ENCODE results near the gene KCTD7.
"Not testable (repeated sequence)": the region's sequence is repeated elsewhere in the genome, so short reads cannot be mapped to it uniquely, and the experiment has no call there.

The KCTD7 gene

DNA sequence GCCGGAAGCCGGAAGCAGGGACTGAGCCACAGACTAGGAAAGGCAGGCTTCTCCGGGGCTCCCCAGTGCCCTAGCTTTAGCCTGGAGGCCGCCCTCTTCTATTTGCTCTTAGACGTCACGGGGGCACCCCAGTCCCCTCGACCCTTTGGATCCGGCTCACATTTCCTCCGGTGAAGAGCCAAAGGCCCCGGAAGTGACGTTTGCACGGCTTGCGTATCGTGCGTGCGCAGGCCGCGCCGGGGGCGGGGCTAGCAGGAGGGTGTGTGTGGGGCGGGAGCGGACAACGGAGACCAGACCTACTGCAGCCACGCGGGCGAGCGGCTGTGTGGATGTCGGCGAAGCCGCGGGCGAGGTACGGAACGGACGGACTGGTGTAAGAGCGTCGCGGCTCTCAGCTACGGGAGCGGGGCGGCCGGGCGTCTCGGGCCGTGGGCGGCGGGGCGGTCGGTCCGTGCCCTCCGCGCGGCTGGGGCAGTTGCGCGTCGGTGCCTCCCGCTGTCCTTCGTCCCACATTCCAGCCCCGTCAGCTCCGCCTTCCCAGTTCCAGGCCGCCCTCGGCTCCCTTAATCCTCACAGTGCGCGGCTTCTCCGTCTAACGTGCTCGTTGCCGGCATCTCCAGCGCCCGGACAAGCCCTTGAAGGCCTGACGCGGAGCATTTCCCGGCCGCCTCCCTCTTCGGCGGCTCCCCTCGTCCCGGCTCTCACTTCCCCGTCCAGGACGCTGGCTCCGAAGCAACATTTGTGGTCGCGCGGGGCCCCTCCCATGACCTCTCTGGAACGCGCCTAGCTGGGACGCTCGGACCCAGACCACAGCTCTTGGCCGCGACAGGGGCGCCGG lies 25.8 kb downstream of the KCTD7 start:
- peak; percentile 98 for DNase-seq (ENCODE audit: low read depth)

DNA sequence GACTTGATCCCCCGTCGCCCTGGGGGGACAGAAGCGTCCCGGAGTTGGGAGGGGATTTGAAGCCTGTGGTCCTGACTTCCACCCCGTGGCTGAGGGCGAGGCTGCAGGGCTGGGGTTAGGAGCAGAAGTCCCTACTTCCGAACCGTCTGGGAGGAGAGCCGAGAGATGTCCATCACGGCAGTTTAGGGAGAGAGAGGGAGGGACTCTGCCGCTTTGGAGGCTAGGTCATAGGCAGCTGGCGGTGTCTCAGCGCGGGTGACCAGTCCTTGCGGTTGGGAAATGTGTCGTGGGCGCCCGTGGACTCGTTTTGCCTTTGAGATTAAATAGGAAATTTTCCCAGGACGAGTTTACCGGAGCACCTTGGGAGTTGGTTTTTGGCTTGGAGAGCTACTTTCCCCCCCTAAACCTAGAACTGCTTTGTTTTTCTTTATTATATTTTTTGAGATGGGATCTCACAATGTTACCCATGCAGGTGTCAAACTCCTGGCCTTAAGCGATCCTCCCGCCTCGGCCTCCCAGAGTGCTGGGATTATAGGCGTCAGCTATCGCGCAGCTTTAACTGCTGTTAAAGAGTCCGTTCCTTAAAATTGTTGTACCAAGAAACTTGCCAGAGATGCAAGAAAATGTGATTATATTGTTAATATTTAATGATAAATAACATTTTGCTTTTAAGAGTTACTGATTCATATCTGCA lies 26.6 kb downstream of the KCTD7 start:
- peak; percentile 72 for DNase-seq (ENCODE audit: low read depth)

DNA sequence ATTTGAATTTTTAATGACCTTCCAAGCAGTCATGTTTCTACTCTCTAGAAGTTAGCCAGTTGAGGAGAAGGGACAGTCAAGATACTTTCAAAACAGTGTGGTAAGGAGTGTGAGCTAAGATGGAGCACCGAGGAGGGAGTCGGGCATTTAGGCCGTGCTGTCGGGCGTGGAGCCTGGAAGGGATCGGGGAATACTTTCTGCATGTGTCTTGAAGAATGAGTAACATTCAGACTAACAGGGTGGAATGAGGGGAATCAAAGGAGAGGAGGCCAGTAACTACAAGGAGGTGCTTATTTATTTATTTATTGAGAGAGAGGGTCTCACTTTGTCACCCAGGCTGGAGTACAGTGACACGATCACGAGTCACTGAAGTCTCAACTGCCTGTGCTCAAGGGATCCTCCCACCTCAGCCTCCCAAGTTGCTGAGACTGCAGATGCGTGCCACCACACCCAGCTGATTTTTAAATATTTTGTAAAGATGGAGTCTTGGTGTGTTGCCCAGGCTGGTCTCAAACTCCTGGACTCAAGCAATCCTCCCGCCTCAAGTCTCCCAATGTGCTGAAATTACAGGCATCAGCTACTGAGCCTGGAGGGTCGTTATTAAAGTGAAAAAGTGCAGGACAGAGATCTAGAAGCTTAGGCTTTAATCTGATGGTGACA lies 27.3 kb downstream of the KCTD7 start:
- DNase-seq (ENCODE audit: low read depth), result peak; percentile 74

DNA sequence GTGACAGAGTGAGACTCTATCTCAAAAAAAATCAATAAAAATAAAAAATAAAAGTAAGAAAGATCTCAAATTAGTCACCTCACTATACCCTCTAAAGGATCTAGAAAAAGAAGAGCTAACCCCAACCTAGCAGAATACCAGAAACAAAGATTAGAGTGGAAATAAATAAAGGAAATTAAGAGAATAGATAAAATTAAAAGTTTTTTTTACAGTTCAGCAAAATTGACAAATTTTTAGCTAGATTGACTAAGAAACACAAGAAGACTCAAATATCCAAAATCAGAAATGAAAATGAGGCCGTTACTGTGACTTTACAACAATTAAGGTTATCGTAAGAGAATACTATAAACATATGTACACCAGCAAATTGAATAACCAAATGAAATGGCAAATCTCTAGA lies 29.1 kb downstream of the KCTD7 start:
- DNase-seq (ENCODE audit: low read depth), result no peak

DNA sequence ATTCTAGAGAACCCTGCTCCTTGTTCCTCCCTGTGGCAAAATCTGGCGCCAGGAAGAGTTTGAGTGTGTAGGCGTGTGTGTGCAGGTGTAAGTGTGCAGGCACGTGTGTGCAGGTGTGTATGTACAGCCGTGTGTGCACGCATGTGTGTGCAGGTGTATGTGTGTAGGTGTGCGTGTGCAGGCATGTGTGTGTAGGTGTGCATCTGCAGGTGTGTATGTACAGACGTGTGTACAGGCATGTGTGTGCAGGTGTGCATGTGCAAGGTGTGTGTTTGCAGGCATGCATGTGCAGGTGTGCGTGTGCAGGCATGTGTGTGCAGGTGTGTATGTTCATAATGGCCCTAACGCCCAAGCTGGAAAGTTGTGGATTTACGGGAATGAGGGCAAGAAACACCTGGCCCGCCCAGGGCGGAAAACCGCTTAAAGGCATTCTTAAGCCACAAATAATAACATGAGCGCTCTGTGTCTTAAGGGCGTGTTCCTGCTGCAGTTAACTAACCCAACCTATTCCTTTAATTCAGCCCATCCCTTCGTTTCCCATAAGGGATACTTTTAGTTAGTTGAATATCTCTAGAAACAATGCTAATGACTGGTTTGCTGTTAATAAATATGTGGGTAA lies 34.1 kb downstream of the KCTD7 start:
- DNase-seq (ENCODE audit: low read depth), result no peak

DNA sequence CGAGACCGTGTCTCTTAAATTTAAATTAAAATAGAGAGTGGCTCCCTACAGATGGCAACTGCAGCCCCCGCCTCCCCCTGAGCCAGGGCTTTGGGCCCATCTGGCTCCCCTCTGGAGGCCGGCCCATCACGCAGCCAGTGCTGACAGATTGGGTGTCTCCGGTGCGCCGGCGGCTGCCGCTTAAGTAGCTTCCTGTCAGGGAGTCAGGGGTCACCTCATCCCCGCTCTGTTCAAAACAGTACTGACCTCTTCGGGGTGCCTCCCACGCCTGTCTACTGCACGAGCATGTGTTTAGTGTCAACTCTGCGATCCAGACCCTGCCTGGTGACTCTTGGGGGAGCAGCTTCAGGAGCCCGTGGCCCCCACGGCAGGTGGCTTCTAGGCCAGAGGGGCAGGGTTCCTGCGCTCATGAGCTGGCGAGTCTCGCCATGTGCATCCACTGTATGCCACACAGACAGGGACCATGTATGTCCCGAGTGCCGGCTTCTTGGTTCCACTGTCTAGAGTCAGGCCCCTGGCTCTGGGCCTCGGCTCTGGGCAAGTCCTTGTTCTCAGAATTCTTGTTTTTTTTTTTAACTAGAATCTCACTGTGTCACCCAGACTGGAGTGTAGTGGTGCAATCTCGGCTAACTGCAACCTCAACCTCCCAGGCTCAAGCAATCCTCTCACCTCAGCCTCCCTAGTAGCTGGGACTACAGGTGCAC lies 36.1 kb downstream of the KCTD7 start:
- no peak for DNase-seq (ENCODE audit: low read depth)

DNA sequence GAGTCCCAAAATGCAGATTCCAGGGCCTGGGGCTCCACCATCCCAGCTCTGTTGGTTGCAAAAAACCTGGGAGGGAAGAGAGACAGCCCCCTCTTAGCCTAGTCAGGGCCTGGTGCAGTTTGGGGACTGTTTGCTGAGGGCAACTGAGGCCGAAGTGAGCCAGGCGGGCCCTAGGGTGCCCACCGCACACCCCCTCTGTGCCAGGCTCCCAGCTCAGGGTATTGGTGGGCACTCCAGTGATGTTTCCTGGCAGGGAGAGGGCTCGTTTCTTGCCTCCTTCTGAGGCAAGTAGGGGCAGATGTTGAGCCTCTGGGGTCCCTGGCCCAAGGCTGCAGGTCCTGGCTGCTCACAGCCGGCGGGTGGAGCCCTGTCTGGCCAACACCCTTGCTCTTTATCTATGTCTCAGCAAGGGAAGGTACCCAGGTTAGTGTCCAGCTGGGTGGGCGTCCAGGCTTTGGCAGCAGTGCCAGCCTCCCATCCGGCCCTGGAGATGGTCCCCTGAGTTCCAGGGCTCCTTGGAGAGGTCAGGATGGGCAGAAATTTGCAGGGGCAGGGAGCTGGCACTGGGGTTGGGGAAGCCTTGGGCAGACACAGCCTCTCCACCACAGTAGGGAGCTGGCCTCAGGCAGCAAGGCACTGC lies 37.8 kb downstream of the KCTD7 start:
- DNase-seq (ENCODE audit: low read depth), result no peak

DNA sequence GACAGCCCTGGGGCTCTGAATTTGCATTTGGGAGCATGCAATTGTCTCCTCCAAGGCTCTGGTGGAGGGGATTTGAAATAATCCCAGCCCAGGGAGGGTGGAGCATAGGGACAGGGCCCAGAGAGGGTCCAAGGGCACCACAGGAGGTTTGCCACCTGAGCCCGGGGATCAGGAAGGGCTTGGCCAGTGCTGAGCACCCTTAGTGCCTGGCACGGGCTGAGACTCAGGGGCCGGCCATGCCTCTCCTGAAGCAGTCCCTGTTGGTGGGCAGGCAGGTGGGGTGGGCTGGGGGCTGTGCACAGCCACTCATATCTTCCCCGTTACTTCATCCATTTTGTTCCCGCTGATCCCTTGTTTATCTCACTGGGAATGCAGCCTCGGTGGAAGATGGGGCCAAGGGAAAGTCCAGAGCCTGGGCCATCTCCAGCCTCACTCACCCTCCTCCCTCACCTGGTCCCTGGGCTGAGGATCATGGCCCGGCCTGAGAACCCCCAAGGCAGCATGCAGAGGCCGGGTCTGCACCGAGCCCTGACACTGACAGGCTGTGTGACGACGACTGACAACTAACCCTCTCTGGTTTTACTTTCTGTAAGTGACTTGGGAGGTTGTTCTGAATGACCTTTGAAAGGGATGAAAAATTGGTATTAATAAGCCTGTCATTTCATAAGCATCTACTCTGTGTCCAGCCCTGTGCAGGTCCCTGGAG lies 38.5 kb downstream of the KCTD7 start:
- no peak for DNase-seq (ENCODE audit: low read depth)

DNA sequence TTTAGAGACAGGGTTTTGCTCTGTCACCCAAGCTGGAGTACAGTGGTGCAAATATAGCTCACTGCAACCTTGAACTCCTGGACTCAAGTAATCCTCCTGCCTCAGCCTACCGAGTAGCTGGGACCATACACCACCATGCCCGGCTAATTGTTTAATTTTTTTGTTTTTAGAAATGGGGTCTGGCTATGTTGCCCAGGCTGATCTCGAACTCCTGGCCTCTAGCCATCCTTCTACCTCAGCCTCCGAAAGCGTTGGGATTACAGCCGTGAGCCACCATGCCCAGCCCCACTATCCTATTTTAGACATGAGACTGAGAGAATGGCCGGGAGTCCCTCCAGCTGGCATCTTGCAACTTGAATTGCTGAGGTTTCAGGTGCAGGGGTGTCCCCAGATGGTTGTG lies 39.4 kb downstream of the KCTD7 start:
- DNase-seq (ENCODE audit: low read depth), result no peak

DNA sequence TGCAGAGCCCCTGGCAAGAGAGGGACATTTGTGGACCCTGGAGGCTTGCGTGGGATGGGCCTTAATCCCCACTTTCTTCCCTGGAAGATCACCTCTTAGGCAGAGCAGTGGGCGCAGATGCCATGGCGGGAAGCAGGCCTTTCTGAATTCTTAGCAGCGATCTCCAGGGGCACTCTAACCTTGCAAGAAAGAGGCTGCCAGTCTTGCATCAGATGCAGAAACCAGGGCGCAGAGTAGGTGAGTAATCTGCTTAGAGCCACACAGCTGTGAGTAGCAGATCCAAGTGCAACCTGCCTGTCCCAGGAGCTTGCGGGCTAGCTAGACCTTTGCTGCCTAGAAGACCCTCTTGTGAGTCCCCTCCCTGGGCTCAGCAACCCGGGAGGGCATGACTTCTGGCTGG lies 40.0 kb downstream of the KCTD7 start:
- no peak for DNase-seq (ENCODE audit: low read depth)

DNA sequence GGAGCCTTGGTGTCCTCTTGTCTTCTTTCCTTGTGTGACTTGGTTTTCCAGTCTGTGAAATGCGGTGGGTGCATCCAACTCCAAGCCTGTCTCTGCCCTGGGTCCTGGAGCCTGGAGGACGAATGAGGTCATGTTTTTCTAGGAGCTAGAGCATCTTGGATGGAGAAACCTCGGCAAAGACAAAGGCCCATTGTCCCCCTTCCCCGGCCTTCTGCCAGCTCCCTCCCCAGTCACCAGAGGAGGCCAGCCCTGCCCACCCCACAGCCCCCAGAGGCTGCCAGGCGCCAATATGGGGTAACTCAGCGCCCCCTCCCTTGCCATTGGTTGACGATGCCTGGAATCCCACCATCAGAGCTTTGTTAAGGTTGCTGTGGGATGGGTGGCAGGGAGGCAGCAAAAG lies 40.4 kb downstream of the KCTD7 start:
- no peak for DNase-seq (ENCODE audit: low read depth)

DNA sequence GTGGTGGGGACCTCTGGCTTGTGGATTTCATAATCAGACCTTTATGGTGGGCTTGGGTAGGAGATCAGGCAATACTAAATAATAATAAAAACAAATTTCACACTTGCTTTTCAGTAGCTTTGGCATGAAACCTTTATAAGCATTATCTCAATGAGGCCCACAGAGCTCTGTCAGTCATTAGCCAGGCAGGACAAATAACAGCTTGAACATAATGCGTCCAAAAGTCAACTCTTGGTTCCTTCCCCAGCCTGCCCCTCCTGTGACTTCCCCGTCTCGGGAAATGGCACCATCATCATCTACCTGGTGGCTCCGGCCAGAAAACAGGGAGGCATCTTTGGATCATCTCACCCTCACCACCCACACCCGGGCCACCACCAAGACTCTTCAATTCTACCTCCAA lies 40.8 kb downstream of the KCTD7 start:
- DNase-seq (ENCODE audit: low read depth), result no peak

DNA sequence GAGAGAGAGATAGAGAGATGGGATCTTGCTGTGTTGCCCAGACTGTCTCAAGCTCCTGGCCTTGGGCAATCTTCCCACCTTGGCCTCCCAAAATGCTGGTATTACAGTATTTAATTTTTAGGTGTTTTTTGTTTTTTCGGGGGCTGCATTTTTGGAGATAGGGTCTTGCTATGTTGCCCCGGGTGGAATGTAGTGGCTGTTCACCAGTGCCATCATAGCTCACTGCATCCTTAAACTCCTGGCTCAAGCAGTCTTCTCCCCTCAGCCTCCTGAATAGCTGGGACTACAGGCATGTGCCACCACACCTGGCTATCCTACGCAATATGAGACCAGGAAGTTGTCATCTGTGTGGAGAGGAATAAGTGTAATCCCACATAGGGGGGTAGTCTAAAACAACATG lies 42.4 kb downstream of the KCTD7 start:
- no peak for DNase-seq (ENCODE audit: low read depth)

DNA sequence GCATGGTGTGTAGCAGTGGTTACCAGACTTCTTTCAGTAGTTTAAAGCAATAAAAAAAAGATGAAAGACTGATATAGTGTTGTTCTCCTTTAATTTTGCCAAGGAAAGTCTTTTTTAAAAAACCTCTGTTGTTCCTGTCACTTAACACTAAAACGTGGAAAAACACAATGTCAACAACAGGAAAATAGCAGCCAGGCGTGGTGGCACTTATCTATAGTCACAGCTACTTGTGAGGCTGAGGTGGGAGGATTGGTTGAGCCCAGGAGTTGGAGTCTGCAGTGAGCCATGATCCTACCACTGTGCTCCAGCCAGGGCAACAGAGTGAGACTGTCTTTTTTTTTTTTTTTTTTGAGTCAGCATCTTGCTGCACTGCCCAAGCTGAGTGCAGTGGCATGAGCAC lies 42.8 kb downstream of the KCTD7 start:
- not testable (repeated sequence) for DNase-seq (ENCODE audit: low read depth)

DNA sequence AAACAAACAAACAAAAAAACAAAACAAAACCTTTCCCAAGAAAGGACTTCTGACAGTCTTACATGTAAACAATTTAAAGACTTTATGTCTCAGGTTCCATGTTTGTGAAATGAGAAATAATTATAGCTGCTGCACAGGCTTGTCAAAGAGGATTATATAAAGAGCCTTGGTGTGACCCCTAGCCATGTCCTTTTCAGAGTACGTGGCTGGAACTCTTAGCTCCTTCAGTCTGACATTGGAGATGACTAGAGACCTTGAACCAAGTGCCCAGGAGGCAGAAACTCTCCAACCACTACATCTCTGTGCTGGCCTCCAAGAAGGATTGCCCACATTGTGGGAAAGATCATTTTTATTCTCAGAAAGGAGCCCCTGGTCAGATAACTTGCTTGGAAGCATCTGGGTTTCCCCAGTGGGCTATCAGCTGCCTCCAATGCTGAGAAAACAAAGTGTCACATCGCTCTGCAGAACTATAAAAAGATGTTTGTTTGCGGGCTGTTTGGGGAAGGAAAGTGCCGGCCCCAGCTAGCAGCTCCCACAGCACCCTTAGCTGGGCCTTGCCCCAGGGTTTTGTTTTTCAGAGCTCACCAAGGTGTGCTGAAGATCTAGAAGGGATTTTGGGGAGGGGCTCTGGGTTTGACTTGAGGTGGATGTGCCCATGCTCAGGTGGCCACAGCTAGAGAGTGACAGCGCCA lies 43.9 kb downstream of the KCTD7 start:
- DNase-seq (ENCODE audit: low read depth), result not testable (repeated sequence)

DNA sequence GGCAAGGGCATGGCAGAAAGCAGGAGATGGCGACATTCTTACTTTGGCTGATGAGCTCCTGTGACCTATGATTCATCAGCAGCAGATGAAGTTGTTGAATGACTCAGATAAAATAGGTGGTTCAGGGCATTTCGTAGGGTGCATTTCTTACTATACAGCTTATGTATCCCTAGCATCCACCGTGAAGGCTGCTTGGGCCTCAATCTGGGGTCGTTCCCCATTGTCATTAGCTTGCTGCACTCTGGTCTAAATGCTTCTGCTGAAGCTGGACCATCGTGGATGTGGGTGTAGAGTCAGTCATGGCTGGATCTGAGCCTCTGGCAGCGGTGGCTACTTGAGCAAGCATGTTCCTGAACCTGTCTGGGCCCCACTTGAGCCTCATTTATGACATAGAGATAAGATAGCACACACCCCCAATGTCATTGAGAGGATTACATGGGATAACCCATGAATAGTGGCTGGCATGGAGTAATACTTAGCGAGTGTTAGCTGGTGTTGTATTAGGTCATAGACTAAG lies 44.5 kb downstream of the KCTD7 start:
- peak; percentile 63 for DNase-seq (ENCODE audit: low read depth)

DNA sequence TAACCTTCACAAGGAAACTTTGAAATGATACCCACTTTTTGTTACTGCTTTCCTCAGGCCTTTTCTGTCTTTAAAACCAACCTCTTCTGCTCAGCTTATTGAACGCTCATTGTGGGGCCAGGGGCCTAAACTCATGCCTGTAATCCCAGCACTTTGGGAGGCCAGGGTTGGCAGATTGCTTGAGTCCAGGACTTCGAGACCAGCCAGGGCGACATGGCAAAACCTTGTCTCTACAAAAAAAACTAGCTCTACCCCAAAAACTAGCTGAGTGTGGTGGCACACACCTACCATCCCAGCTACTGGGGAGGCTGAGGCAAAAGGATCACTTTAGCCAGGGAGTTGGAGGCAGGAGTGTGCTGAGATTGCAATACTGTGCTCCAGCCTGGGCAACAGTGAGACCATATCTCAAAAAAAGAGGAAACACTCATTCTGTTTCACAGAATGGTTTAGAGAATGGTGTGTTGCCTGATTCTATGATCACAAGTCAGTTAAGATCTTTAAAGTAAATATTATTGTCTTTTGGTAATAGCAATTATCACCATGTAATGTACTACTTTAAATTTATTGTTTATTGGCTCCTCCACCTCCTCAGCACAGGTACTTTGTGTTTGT lies 51.1 kb downstream of the KCTD7 start:
- DNase-seq (ENCODE audit: low read depth), result no peak

DNA sequence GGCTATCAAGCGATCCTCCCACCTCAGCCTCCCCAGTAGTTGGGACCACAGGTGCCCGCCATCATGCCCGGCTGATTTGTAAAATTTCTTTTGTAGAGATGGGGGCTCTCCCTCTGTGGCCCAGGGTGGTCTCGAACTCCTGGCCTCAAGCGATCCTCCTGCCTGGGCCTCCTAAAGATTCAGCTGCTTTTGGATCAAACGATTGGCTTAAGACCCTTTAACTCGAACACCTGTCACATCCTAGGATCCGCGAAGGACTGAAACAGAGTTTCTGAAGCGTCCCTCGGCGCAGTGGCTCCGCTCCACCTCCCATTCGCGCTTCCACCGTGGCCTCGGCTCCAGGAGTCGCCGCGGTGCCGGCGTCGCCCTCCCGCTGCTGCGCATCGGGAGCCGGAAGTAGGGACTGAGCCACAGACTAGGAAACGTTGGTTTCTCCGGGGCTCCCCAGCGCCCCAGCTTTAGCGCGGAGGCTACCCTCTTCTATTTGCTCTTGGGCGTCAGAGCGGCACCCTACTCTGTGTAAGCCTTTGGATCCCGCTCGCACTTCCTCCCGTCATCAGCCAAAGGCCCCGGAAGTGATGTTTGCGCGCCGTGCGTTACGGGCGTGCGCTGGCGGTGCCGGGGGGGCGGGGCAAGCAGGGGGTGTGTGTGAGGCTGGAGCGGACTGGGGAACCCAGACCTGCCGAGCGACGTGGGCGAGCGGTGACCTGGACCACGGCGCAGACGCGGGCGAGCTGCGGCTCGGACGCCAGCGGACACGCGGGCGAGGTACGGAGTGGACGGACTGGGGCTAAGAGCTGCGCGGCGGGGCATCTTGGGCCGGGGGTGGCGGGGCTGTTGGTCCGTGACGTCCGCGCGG lies 53.0 kb downstream of the KCTD7 start:
- peak; percentile 95 for DNase-seq (ENCODE audit: low read depth)
